IPS-NIHi7 (cell line): ENCODE data around the gene CELF2.

ENCODE experiments used
- DNase-seq: peaks from one replicate; pipeline ENCODE4 v3.0.0; 2012; ENCODE audit warnings: mixed read lengths; ENCODE audit errors: extremely low spot score

Gene CELF2

DNA sequence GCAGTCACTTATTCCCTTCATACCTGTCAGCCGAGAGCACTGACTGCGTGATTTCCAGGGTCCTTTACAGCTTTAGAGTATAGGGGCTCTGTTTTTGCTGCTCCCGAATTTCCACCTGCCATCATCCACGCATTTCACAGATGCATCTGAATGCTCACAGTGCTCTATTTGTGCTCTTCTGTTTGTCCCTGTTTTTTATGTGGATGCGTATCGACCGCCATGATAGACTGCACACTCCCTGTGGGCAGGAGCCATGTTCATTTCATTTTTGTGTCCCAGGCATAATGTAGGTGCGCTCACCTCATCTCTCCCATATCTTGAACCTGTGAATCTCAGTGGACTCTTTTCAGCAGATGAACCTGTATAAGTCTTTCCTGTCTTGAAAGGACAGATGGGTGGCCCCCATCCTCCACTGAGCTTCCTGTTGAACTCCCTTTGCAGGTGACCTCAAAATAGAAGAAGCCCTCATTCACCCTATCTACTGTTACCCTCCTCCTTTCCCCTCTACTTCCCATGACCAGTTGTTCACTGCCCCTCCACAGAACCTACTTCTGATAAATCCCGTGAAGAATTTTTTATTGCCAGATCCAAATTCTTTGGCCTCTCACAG, 228.4 kb downstream of the CELF2 start:
- DNase-seq = no peak

- DNase-seq = no peak
These were observed 229.2 kb downstream of the CELF2 start for GRCh38 chr10:11246752-11247467.

DNA sequence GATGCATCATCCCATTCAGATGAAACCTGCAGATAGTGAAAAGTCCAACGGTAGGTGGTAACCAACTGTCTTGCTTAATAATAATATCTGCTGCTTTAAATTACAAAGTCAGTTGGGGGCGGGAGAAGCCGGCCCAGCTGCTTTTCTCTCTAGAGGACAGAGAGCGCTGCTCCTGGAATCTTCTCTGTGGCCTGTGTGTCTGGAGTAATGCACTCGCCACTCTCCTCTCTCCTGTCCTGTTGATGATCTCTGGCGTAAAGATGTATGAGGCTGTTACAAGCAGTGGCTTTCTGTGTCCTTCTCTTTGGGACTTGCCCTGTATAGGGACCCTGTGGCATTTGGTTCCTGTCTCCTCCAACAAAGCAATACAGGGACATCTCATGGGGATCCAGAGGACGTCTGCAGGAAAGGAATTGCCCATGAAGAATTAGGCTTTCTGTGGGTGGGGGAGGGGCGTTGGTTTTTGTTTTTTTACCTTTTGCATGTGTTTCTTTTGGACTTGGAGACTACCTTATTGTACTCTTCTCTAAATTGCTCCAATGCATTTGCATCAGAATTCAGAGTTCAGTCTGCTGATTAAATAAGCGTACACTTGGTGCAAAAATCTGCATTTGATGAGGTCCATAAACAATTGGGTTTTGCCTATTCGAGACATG, 231.6 kb downstream of the CELF2 start:
- no peak for DNase-seq

- DNase-seq = no peak
These were observed 232.1 kb downstream of the CELF2 start for GRCh38 chr10:11249808-11250195.

DNA sequence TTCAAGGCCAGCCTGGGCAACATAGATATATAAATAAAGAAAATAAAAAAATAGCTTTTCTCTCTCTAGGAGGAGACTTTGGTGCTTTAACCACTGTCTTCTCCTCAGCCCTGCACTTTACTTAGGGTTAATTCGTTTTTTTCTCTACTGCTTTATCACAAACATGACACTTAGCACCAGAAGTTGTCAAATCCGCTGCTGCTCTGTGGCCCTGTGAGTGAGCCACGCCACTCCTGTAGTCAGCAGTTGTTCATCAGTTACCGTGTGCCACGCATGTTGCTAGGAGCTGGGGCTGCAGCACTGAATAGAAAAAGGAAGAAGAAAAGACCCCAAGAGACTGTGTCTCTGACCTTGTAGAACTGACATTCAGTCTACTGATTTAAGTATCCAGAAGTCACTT, 232.6 kb downstream of the CELF2 start:
- no peak for DNase-seq

DNA sequence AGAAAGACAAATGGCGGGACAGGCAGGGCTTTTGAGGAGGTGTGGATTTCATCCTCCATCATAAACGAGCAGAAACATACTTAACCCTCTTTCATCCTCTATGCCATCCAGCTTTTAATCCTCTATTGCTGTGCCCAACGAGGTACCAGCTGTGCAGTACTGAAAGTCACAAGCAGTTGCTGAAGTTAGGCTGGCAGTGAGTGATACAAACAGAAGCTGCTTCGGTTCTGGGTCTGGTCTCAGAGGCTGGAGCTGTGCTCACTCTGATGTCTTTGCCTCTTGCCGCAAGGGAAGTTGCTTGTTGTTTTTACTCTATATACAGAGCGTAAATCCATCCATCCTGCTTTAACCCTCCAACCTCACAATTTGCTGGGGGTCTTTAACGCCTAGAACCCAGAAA, 235.2 kb downstream of the CELF2 start:
- DNase-seq = no peak

- no peak for DNase-seq
These were observed 235.8 kb downstream of the CELF2 start for GRCh38 chr10:11253385-11254002.

DNA sequence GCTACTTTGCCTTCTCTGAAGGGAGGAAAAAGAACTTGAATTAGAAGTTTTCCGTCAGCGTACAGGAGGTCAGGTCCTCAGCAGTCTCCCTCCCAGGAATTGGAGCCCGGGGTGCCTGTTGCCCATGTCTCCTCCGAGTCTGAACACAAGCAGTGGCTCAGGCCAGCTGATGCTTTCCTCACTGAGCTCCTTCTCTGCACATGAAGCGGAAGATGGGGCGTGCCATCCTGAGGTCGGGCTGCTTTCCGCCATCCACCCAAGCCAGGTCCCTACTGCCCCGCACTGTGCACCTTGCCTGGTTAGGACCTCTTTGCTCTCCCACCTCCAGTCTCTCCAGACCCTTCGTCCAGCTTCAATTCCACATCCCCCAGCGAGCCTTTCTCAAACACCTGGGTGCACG, 237.5 kb downstream of the CELF2 start:
- no peak for DNase-seq

DNA sequence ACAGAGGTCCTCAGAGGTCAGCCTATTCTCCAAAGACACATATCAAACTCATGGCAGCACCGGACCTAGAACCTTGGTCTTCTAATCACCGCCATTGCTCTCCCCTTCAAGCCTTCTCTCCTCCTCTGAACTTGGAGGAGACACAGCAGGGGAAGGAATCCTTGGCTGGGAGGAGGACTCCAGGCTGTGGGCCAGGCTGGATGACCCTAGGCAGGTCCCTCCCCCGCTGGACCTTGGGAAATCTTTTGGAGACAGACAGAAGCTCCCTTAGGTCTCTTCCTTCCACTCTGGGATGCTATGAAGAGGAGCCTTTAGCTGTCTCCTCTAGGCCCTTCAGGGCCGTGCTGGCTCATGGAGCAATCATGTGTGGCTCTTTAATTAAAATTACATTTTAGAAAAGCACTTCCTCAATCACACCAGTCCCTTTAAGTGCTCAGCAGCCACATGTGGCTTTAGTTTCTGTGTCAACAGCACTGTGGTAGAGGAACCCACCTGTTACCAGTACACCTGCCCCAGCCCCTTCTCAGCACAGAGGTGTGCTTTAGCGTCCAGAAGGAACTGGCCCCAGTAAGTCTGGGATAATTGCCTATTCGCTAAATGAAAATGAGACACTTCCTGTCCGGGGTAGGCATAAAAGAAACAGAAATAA, 238.2 kb downstream of the CELF2 start:
- no peak for DNase-seq

GRCh38 chr10:11256896-11257295, 239.2 kb downstream of the CELF2 start:
- no peak for DNase-seq

- DNase-seq = no peak
These were observed 239.9 kb downstream of the CELF2 start for GRCh38 chr10:11257440-11258090.

GRCh38 chr10:11260170-11260569, 242.5 kb downstream of the CELF2 start:
- DNase-seq = no peak

DNA sequence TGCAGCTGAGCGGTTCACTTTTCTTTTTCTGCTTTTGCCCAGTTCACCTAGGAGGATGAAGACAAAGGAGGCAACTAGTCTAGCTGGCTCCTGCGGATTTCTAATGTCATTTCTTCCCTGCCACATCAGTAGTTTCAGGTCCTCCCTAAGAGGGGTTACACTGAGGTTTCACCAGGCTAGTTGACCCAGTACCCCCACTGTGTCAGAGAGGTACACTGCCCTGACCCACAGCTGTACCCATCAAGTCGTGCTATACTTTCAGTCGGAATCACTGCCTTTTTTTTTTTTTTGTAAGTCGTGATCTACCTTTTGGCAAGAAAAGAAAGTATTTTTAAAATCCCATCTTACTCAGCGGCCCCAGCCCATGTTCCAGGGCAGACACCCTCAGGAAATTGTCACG, 243.5 kb downstream of the CELF2 start:
- no peak for DNase-seq

- no peak for DNase-seq
These were observed 244.2 kb downstream of the CELF2 start for GRCh38 chr10:11261687-11262493.

DNA sequence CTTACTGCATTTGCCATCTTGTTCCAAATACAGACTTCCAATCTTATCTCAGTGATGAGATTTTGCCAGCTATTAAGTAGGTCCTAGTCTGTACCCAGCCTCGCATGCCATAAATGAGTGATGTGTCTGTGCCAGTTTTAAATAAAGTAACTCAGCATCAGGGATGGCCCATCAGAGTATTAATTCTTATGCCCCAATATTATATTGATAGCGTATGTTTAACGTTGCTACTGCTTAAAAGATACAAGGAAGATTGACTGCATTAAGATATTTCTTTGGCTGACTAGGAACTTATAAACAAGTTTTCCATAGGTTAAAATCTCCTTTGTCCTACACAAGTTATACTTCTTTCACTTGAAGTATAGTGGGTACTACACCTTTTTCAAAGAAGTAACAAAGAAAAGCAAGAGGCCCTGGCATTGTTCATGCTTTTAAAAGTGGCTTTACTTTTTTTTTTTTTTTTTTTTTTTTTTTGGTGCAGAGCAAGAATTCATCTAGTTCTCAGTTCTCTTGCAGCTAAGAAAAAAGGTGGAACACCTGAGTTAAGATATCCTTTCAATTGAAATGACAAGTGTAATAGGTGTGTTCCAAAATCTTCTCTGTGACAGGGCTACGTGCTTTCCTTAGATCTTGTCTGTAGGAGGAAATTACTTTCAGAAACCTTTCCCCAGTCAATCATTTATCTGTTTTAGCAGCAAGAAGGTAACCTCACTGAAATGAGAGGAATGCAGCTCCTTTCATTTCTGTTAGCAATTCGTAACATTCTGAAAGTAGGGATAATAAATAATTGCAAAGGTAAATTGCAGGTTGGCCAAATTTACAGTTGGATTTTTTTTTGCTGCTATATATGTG, 245.0 kb downstream of the CELF2 start:
- no peak for DNase-seq

DNA sequence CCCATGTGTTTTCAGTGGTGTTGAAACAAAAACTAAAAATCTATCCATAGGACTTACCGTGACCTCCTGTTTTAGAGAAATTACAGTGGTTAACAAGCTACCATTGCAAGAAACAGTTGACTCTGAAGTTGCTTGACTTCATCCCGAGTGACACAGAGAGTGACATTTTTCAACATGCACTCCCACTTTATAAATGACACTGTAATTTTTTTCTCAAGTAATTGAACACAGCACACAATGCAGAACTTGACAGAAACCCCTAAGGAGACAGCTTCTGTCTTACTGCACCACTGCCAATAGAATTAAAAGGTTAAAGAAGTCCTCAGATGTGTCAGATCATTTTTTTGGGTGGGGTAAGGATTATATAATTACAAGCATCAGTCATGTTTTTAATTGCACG, 246.1 kb downstream of the CELF2 start:
- DNase-seq = no peak

GRCh38 chr10:11264296-11265048, 246.8 kb downstream of the CELF2 start:
- no peak for DNase-seq

GRCh38 chr10:11265484-11265883, 247.8 kb downstream of the CELF2 start:
- no peak for DNase-seq

DNA sequence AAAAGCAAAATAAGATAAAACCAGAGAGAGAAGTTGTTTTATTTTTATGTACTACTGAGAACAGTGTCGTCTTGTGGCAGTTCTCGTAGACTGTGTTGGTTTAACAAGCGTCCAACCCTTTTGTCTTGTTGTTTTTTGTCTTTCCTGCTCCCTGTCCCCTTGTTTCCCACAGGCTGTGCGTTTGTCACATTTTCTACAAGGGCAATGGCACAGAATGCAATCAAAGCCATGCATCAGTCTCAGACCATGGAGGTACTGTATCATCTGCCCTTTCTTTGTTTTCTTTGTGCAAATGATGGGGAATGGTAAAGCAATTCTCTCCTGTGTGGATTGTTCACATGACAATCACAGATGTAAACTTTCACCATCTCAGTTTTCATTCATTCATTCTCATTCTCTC, 248.8 kb downstream of the CELF2 start:
- no peak for DNase-seq
